GM21717 (cell line): ENCODE data around the gene ATP5F1B.

Experiments used
- ATAC-seq: cut with Tn5 transposase; IDR thresholded peaks from one replicate; pipeline ENCODE4 v1.9.1; 2021; ENCODE audit warnings: mild to moderate bottlenecking, moderate library complexity; ENCODE audit not compliant: unreplicated experiment

ATP5F1B gene

DNA sequence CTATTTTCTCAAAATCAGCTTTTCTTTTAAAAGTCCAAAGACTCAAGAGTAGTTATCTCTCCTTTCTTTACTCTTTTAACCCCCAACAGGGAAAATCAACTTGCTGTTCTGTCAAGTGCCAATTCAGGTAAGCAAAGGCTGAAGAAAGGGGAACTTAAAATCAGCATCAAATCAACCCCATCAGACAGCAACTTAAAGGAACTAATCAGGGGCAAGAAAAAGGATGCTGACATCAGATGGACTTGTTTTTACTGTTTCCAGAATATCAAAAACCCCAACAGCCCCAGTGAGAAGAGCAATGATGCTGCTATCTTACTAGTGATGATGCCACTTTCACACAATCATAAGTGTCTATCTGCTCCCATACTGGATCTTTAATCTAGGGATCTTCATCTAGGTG, 19.1 kb downstream of the ATP5F1B start:
- no peak for ATAC-seq

DNA sequence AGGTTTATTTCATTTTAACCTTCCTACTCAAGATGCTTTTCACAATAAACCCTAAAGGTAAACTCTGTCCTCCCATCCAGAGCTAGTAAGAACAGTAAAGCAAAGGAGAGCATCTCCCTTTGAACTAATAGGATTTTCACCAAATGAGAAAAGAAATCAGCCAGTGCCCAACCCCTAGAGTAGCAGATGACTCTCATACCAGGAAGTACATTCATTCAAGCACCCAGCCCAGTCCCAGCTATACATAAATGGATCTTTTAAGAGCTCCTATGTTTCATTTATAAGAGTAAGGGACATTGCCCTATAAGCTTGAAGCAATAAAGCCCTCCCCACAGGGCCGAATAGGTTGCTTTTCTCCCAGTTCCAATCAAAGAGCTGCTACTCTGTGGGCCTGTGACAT, 23.2 kb downstream of the ATP5F1B start:
- ATAC-seq, result no peak

DNA sequence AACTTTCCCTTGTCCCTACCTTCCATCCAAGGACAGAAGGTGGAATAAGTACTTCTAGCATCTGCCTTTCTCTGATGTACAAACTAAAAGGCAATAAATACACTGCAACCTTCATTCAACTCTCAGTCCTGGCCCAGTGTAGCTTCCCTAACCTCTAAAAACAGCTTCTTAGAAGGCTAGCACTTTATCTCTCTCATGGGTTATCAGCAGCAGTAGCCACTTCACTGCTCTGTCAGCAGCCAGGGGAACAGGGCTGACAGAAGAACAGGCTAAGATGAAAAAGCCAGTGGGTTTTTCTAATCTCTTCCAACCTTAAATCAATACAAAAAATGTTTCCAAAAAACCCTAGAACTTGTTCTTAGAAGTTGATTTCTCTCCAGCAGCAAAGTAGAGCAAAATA, 28.9 kb downstream of the ATP5F1B start:
- no peak for ATAC-seq

DNA sequence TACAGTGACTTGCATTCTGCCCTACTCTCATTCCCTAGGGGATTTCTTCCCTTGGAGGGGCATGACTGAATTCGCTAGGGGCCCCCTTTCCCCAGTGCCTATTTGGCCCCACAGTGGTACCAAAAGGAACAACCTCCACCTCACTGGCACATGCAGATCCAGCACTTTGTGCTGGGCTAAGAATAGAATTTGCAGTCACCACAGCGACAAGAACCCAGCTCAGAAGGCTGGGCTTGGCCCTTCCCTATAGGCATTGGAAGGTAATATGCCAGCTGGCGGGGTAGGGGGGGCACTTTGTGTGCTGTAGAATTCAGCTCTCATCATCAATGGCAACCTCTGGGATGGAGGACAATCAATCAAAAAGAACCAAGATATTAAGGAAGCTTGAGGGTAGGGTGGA, 29.5 kb downstream of the ATP5F1B start:
- no peak for ATAC-seq

DNA sequence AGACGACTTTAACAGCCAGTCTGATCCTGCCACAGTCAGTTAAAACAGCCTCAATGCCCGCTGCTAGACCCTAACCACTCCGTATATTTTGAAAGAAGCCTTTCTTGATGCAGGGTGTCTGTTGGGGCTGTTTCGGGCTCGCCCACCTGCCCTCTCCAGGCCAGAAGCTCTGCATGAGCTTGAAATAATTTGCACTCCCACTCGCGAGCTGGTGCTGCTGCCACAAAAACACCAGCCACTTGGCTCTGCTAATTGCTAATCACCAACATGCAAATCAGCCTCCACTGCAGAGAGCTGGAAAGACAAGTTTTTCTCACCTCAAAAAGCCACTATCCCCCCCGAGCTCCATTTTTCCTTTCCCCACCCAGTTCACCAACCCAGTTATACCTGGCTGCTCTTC, 31.2 kb downstream of the ATP5F1B start:
- ATAC-seq, result no peak

DNA sequence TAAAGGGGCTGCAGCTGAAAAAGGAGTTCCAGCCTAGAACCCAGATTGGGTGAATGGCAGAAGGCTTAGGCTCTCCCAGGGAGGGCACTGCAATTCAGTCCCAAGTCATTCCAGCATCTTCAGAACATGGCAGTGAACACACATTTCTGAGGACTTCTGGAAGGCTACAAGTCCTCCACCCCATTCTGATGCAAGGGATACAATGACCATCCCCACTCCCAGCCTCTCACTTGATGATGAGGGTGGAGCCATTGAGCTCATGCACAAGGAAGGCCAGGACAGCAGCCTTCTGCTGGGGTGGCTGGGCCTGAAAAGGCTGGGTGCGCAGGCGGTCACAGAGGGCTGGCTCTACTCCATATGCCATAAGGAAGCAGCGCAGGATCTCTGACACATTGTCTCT, 41.4 kb downstream of the ATP5F1B start:
- no peak for ATAC-seq

DNA sequence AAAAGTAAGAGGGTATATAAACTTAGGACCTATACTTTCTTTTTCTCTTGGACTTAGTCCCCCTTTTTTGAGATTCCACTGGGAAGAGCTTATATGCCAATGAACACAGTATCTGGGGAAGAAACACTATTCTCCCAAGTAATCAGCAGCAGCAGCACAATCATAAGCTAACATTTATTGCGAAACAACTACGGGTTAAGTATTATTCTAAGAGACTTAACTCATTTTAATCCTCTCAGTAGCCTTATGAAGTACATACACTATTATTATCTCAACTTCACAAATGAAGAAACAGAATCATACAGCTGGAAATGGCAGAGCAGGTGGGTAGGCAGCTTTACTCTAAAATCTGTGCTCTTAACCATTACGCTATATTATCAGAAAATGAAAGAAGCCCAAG, 43.5 kb downstream of the ATP5F1B start:
- ATAC-seq, result no peak

DNA sequence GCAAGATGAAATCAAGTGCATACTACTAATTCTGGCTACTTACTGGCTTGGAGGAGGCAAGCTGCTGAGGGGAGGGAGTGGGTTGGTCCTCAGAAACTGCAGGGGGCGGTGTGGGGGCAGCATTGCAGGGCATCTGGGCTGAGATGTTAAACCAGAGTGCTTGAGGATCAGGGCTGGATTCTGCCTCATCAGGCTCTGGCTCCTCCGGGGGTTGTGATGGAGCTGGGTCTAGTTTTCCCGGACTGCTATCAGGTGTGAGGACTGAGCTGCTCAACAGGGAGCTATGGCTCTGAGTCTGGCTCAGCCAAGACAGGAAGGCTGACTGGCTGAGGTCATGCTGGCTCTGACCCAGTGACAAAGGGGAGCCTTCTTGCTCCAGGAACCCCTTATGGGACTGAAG, 44.3 kb downstream of the ATP5F1B start:
- no peak for ATAC-seq

DNA sequence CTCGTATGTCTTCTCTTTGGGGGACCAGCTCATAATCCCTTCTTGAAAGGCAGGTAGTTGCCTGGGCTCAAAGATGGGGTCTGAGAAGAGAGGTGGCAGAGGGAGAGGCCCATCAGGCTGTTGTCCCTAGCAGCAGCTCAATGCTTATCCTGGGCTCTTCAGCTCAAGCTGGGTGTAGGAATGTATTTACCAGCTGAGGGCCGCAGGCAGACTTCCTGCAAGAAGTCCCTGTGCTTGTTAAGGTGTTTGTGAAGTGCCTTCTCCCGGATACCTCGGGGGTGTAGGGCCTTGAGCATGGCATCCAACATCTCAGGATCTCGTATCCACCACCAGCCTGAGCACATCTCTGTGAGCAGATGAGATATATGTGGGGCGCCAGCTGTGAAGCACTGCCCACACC, 45.0 kb downstream of the ATP5F1B start:
- no peak for ATAC-seq

DNA sequence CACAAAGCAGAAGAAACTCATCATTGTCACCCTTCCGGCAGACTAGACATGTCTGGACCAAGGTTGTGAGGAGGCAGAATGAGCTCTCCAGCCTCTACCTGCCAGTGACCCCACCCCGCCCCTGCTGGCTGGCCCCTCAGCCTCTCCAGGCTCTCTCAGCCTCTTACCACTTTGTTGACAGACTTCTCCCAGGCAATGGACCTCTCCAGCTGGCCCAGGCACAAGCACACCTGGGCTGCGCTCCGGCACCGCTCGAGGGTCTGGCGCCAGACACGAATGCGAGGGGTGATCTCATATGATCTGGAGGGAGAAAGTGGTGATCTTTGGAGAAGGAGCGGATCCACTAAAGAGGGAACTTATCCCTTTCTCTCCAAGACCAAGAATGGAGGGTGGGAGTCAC, 46.0 kb downstream of the ATP5F1B start:
- ATAC-seq, result no peak

DNA sequence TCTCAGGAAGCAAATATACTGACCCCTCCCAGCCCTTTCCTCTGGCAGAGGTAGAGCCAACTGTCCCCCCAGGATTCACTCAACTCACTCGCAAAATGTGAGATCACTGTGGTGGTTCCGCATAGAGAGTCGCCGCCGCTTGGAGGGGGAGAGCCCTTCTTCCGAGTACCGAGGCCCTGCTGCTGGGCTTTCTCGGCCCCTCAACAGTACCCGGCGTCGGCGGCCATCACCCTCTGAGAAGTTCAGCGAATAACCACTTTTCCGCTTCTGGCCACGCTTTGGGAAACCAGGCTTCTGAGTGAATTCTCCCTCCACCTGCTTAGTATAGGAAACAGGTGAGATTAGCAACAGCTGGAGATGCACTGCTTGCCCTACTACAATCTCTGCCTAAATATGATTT, 46.7 kb downstream of the ATP5F1B start:
- no peak for ATAC-seq

DNA sequence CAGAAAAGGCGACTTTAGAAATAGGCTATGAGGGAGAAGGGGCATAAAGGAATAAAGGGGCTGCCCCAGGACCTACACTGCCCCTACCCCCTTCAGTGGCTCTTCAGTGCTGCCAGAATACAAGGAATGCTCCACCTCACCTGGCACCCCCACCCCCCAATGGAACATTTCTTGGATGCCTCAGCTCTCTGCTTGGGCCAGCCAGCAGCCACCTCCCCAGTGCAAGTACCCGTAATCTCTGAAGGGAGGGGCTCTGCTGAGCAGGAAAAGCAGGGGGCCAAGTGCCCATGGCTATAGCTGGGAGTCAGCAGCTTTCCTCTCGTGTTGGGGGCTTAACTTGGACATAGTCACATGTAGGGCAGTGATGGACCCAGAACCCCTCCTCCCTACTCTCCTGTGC, 49.0 kb downstream of the ATP5F1B start:
- ATAC-seq, result no peak

DNA sequence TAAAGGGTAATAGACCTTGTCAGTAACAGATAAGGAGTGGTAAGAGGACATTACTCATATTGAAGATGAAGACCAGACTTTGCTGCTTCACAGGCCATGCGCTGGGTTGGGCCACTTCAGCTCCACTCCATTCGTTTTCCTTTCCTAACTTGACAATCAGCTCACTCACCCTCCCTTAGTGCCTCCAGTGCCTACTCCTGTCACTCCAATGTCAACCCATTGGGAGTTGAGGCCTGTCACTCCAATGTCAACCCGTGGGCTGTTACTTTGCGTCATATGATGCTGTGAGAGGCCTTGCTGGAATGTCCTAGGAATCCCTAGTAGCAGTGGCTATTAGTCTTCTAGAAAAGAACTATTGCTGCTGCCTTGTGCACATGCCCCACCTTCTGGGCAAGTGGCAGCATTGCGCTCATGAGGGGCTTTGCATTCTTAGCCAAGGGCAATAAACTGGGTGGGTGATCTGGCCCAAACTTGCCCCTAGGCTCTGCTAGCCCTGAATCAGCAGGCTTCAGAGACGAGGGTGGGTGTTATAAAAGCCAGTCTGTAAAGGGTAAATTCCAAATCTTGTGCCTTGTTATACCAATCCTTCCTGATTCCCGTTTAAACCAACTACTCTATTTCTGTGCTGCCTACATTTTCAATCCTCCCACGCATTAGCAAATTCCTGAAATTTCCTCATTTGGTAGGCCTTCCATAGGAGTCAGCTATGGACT, 51.7 kb downstream of the ATP5F1B start:
- no peak for ATAC-seq

DNA sequence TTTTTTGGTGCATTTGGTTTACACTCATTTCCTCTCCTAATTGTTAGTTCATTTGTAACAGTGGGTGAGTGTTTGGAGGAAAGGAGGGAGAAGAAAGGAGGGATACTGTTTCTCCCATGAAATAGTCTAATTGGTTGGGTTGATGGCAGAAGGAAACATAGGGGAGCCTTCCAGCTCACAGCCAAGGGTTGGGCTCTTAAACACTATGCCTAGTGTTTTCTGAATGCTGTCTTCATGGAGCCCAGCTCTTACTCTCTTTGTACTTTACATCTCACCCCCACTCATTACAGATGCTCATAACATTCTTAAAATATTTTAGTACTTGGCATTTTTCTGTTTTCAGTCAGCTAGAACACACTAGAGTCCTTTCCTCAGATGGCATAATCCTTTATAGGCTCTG, 53.8 kb downstream of the ATP5F1B start:
- ATAC-seq, result no peak

DNA sequence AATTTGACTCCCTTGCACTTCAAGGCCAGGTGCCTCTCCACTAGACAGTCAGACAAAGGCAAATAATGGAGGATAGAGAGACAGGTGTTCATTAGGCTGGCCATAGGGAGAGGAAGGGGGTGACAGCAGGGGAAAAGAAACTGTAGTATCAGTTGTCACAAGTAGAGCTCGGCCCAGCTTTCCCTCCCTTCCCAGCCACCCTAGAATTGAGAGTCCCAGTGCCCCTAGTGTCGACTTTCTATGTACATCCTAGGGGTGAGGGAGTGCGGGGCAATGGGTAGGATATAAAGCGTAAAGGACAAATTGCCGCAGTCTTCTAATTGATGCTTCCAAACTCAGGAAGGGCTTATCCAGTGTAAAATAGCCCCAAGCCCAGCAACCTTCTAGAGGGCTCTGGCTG, 54.7 kb downstream of the ATP5F1B start:
- no peak for ATAC-seq

DNA sequence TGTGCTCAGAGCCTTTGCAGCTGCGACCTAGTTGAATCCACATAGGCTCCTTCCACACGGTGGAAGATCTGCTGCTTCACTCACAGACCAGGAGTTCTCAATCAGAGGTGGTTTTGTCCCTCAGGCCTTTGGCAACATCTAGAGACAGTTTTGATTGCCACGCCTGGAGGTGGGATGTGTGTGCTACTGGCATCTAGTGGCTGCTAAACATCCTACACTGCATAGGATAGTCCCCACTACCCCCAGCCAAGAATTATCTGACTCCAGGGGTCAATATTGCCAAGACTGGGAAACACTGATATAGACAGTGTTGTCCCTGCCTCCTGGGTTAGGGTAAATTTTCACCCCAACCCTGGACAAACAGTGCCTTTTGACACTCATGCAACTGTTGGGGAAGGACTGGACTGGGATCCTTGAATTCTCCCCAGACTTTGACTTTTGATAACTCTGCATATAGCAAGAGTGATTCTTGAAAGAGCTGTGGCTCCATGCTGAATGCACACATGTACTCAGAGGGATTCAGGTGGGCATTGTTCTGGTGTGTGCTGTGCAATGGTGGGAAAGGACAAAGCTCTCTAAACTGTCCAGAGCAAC, 55.5 kb downstream of the ATP5F1B start:
- no peak for ATAC-seq

DNA sequence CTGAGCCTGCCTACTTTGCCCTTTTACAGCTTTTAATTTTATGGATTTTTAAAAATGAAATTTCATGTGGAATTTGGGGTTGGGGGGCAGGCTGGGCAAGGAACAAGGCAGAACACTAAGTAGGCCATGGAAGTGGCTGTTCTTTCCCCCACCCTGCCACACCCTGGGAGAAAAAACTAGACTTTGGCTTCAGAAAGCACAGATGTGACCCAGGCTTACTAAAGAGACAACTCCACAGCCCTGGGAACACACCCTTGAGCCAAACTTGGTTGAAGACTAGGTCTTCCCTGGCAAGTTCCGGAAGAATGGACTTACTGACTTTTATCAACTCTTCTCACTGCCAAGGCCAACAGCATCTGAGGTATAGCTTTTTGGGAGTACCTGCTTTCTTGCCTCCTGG, 56.0 kb downstream of the ATP5F1B start:
- no peak for ATAC-seq
